Measurements from ENCODE around the gene SUPT20HL1. TPM values are rescaled to one million over a fixed set of nuclear protein-coding genes. Genes with fewer than 3 reads are reported as not detected.
"Not testable (repeated sequence)": the region's sequence is repeated elsewhere in the genome, so short reads cannot be mapped to it uniquely, and the experiment has no call there.

The SUPT20HL1 gene
- polyA plus RNA-seq, 1 experiment, result not detected

DNA sequence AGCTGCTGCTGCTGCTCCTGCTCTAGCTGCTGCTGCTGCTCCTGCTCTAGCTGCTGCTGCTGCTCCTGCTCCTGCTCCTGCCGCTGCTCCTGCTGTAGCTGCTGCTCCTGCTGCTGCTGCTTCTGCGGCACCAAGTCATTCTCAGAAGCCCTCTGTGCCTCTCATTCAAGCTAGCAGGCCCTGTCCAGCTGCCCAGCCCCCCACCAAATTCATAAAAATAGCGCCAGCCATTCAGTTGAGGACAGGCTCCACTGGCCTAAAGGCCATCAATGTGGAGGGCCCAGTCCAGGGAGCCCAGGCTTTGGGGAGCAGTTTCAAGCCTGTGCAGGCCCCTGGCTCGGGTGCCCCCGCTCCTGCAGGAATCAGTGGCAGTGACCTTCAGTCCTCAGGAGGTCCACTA lies 3.9 kb downstream of the SUPT20HL1 start:
- H3K4me3 ChIP-seq (ENCODE audit: low read depth, low read length), result no peak overlapping the region
- CTCF ChIA-PET, result interaction anchor here (1.3 kb wide), 1 partner anchor 105 kb away, joined by 4 read pairs; no protein-coding TSS in a partner anchor
- H3K36me3 ChIP-seq (ENCODE audit: control insufficient read depth, insufficient read depth, low read length), result no peaks in the 10 kb centered on the region
- no peaks in the 10 kb centered on the region for H3K27me3 ChIP-seq (ENCODE audit: control insufficient read depth, insufficient read depth, low read length)
- TF ChIP-seq, protein P1, sequence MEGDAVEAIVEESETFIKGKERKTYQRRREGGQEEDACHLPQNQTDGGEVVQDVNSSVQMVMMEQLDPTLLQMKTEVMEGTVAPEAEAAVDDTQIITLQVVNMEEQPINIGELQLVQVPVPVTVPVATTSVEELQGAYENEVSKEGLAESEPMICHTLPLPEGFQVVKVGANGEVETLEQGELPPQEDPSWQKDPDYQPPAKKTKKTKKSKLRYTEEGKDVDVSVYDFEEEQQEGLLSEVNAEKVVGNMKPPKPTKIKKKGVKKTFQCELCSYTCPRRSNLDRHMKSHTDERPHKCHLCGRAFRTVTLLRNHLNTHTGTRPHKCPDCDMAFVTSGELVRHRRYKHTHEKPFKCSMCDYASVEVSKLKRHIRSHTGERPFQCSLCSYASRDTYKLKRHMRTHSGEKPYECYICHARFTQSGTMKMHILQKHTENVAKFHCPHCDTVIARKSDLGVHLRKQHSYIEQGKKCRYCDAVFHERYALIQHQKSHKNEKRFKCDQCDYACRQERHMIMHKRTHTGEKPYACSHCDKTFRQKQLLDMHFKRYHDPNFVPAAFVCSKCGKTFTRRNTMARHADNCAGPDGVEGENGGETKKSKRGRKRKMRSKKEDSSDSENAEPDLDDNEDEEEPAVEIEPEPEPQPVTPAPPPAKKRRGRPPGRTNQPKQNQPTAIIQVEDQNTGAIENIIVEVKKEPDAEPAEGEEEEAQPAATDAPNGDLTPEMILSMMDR (IDR thresholded peaks at IDR 0.05; ENCODE audit: insufficient read depth, low read depth, low read length), result no peak
- POLR2A ChIA-PET, result no interaction called here
- no peak for DNase-seq (ENCODE audit: low read depth)

GRCh38 chrX:24364851-24365538 lies 4.6 kb downstream of the SUPT20HL1 start:
- ChIA-PET CTCF (interaction anchor here (1.3 kb wide), 1 partner anchor 106 kb away, joined by 4 read pairs; no protein-coding TSS in a partner anchor), POLR2A (no interaction called here)
- Histone ChIP-seq H3K27me3 (ENCODE audit: control insufficient read depth, insufficient read depth, low read length) (no peaks in the 10 kb centered on the region), H3K4me3 (ENCODE audit: low read depth, low read length) (no peak overlapping the region), H3K36me3 (ENCODE audit: control insufficient read depth, insufficient read depth, low read length) (no peaks in the 10 kb centered on the region)
- TF ChIP-seq, protein P1 (IDR thresholded peaks at IDR 0.05; ENCODE audit: insufficient read depth, low read depth, low read length), result no peak
- no peak for DNase-seq (ENCODE audit: low read depth)

- H3K27me3 ChIP-seq (ENCODE audit: control insufficient read depth, insufficient read depth, low read length); DNase-seq (ENCODE audit: low read depth); POLR2A ChIA-PET; CTCF ChIA-PET; H3K36me3 ChIP-seq (ENCODE audit: control insufficient read depth, insufficient read depth, low read length); H3K4me3 ChIP-seq (ENCODE audit: low read depth, low read length): not testable (repeated sequence)
Observed at GRCh38 chrX:24366762-24367400, 6.4 kb downstream of the SUPT20HL1 start.

DNA sequence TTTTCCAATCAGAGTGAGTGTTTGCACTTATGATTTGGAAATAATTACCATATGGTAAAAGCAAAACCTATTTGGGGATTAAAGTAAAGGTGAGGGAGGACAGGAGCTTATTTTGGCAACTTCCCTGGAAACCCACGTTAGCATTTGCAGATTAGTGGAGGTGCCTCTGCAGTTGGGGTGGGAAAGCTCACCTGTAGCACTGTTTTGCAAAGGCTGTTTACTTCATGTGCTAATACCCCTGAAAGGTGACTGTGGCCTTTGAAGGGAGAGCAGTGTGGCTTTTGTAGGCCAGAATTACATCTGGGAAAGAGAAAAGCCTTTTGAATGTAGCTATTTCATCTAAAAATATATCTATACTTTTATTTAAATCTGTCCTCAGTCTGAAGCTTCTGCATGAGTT lies 9.4 kb downstream of the SUPT20HL1 start:
- ChIA-PET POLR2A (no interaction called here), CTCF (interaction anchor here (1.0 to 2.4 kb wide), 2 partner anchors 12 to 26 kb away, joined by 5 to 11 read pairs; no protein-coding TSS in a partner anchor)
- H3K36me3 ChIP-seq (ENCODE audit: control insufficient read depth, insufficient read depth, low read length), result no peaks in the 10 kb centered on the region
- TF ChIP-seq, protein P1 (IDR thresholded peaks at IDR 0.05; ENCODE audit: insufficient read depth, low read depth, low read length), result no peak
- DNase-seq (ENCODE audit: low read depth), result no peak
- no peak overlapping the region for H3K4me3 ChIP-seq (ENCODE audit: low read depth, low read length)
- H3K27me3 ChIP-seq (ENCODE audit: control insufficient read depth, insufficient read depth, low read length), result no peaks in the 10 kb centered on the region

DNA sequence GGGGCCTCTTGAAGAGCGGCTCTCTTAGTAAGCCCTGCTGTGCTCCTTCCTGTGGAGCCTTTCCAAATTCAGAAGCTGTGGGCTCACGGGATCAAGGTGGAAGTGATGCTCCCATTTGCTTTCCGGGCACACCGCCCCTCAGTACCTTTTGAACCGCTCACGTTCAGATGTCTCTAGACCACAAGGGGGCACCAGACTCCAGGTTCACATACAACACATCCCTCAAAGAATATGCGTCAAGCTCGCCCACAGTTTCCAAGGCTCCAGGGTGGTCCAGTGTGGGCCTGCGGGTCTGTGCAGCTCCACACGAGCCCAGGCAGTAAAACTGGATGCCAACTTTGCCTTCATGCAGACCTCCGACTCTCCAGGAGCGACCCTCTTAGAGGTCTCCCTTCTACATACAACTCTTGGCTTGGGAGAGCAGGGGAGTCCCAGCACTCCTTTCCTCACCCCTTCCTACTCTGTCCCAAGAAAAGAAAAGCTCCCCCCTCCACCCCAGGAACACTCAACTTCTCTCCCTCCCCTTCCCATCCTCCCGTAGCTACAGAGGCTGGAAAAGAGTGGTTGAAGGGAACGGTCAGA lies 11.0 kb downstream of the SUPT20HL1 start:
- DNase-seq (ENCODE audit: low read depth), result no peak
- ChIA-PET CTCF (interaction anchor here (0.6 to 2.4 kb wide), 6 partner anchors 13 to 287 kb away, joined by 3 to 11 read pairs (median 3); no protein-coding TSS in a partner anchor), POLR2A (no interaction called here)
- no peaks in the 10 kb centered on the region for H3K27me3 ChIP-seq (ENCODE audit: control insufficient read depth, insufficient read depth, low read length)
- TF ChIP-seq, protein P1 (IDR thresholded peaks at IDR 0.05; ENCODE audit: insufficient read depth, low read depth, low read length), result peak; percentile 58
- H3K36me3 ChIP-seq (ENCODE audit: control insufficient read depth, insufficient read depth, low read length), result no peaks in the 10 kb centered on the region
- H3K4me3 ChIP-seq (ENCODE audit: low read depth, low read length), result no peak overlapping the region
